ENCODE measurements around the gene CCDC174.

The CCDC174 gene

DNA sequence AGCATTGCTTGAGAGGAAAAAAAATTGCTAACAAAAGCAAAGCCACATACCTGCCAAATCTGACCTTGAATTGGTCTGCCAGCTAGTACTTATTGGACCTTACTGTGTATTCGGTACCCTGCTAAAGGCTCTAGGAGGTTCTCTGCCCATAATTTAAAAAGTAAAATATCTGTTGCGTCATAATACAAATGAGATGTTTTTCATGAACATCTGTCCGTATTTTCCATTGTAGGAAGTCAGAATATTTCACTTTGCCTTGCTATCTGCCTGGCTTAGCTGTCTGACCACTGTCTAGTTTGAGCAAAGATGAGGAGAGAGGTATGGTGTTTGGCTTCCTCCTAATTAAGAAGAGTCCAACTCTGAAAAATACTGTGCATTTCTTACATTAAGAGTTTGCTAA is 12.6 kb downstream of the CCDC174 start:
- H3K4me1 ChIP-seq (ENCODE audit: low read length): no peaks in the 10 kb centered on the region

DNA sequence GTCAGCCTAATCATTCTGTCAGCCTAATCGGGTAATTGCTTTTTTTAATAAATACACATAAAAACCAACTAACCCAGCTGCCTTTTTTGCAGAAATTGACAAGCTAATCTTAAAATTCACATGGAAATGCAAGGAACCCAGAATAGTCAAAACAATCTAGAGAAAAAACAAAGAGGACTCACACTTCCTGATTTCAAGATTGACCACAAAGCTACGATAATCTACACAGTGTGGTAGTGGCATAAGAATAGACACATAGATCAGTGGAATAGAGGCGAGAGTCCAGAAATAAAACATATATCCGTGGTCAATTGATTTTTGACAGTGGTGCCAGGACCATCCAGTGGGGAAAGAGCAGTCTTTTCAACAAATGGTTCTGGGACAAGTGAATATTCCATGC is 21.0 kb downstream of the CCDC174 start:
- Histone ChIP-seq H3K27ac (ENCODE audit: low read length) (peak overlapping the region; percentile 39; the same call in 1 of the 2 replicates), H3K9ac (ENCODE audit: low read length) (no peak overlapping the region), H3K4me1 (ENCODE audit: low read length) (peaks cover 9% of the 10 kb centered on the region), H3F3A (ENCODE audit: insufficient read depth, low read length) (no peaks in the 10 kb centered on the region), H3K79me2 (ENCODE audit: low read length) (no peaks in the 10 kb centered on the region), H3K36me3 (replicated peaks; ENCODE audit: insufficient read depth, low read length) (peaks cover 18% of the 10 kb centered on the region), H3K4me3 (ENCODE audit: low read length) (no peak overlapping the region), H3K9me3 (replicated peaks; ENCODE audit: insufficient read depth, low read length) (no peaks in the 10 kb centered on the region), H3K9me2 (replicated peaks; ENCODE audit: insufficient read depth, low read length) (no peaks in the 10 kb centered on the region), H2AFZ (ENCODE audit: low read length) (no peak overlapping the region), H3K4me2 (ENCODE audit: low read depth, low read length) (no peak overlapping the region), H3K27me3 (replicated peaks; ENCODE audit: insufficient read depth, low read length) (no peaks in the 10 kb centered on the region), H4K20me1 (ENCODE audit: insufficient read depth, low read length) (no peaks in the 10 kb centered on the region)
- DNase-seq: no peak
- TF ChIP-seq EZH2 (optimal IDR thresholded peaks at IDR 0.05; ENCODE audit: low read depth, low read length): no peak
- TF ChIP-seq EZH2phosphoT487 (IDR thresholded peaks at IDR 0.05; ENCODE audit: low read length): no peak
- no peak for TF ChIP-seq CTCF (IDR thresholded peaks at IDR 0.05; ENCODE audit: low read length)

More for the DNA sequence above, 12.6 kb downstream of the CCDC174 start:
- no peaks in the 10 kb centered on the region for H4K20me1 ChIP-seq (ENCODE audit: insufficient read depth, low read length)
- H3K4me3 ChIP-seq (ENCODE audit: low read length): no peak overlapping the region
- no peak overlapping the region for H3K9ac ChIP-seq (ENCODE audit: low read length)
- no peaks in the 10 kb centered on the region for H3K9me2 ChIP-seq (replicated peaks; ENCODE audit: insufficient read depth, low read length)
- no peaks in the 10 kb centered on the region for H3K9me3 ChIP-seq (replicated peaks; ENCODE audit: insufficient read depth, low read length)
- H3K27me3 ChIP-seq (replicated peaks; ENCODE audit: insufficient read depth, low read length): no peaks in the 10 kb centered on the region
- H2AFZ ChIP-seq (ENCODE audit: low read length): no peak overlapping the region
- H3F3A ChIP-seq (ENCODE audit: insufficient read depth, low read length): no peaks in the 10 kb centered on the region
- H3K4me2 ChIP-seq (ENCODE audit: low read depth, low read length): no peak overlapping the region
- no peak overlapping the region for H3K27ac ChIP-seq (ENCODE audit: low read length)
- H3K79me2 ChIP-seq (ENCODE audit: low read length): no peaks in the 10 kb centered on the region
- TF ChIP-seq EZH2 (optimal IDR thresholded peaks at IDR 0.05; ENCODE audit: low read depth, low read length) (no peak), CTCF (IDR thresholded peaks at IDR 0.05; ENCODE audit: low read length) (no peak)
- peaks cover 10% of the 10 kb centered on the region for H3K36me3 ChIP-seq (replicated peaks; ENCODE audit: insufficient read depth, low read length)
- no peak for DNase-seq

DNA sequence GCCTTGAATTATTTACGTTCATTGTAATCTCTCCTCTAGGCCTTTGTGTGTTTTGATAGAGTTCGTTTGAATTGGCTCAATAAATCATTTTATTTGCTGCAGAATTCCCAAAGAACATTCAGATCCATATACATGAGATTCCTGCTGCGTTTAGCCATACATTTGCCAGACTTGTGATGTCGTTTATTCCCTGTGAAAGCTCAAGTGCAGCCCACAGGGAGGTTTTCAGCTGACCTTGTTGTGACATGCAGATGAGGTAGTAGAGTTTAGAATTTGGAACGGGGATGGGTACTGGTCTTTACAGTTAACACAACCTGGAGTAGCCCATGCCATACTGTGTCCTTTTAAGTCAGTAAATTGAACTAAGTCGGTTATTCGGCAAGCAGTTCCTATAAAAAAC is 23.3 kb downstream of the CCDC174 start, which contains the start of gene C3orf20:
C3orf20 (plus strand) TSS at position 301 of the 400 bp plus-strand sequence. CDS start 7,573 bp downstream, outside the sequence.
- Histone ChIP-seq H3K9me2 (replicated peaks; ENCODE audit: insufficient read depth, low read length) (no peaks in the 10 kb centered on the region), H3K36me3 (replicated peaks; ENCODE audit: insufficient read depth, low read length) (peaks cover 15% of the 10 kb centered on the region), H2AFZ (ENCODE audit: low read length) (no peak within 1 kb of the TSS), H3K4me1 (ENCODE audit: low read length) (peaks cover 9% of the 10 kb centered on the region), H3K27ac (ENCODE audit: low read length) (no peak within 1 kb of the TSS), H3K4me3 (ENCODE audit: low read length) (no peak within 1 kb of the TSS), H3K9me3 (replicated peaks; ENCODE audit: insufficient read depth, low read length) (no peaks in the 10 kb centered on the region), H3K27me3 (replicated peaks; ENCODE audit: insufficient read depth, low read length) (no peaks in the 10 kb centered on the region), H4K20me1 (ENCODE audit: insufficient read depth, low read length) (no peaks in the 10 kb centered on the region), H3F3A (ENCODE audit: insufficient read depth, low read length) (no peaks in the 10 kb centered on the region), H3K9ac (ENCODE audit: low read length) (no peak within 1 kb of the TSS), H3K79me2 (ENCODE audit: low read length) (no peaks in the 10 kb centered on the region), H3K4me2 (ENCODE audit: low read depth, low read length) (no peak within 1 kb of the TSS)
- TF ChIP-seq EZH2phosphoT487 (IDR thresholded peaks at IDR 0.05; ENCODE audit: low read length): no peak
- no peak for TF ChIP-seq EZH2 (optimal IDR thresholded peaks at IDR 0.05; ENCODE audit: low read depth, low read length)
- no peak for TF ChIP-seq CTCF (IDR thresholded peaks at IDR 0.05; ENCODE audit: low read length)
- DNase-seq: no peak

All from MM.1S (cell line).